HL-60 (cell line): ENCODE results near the gene ZACN.
A peak's percentile ranks its signal among the peaks of the same experiment; 100 is the strongest.

Experiments used
- DNase-seq, 2 experiments: peaks; one replicate each; pipeline ENCODE4 v3.0.0-alpha.2; 2010 to 2020; ENCODE audit warnings: low read depth in 1 of 2, low spot score in 1 of 2
- H3K27ac ChIP-seq: fragments of 250-450 bp; sonication (Bioruptor Pico); replicated peaks from 2 replicates; pipeline ENCODE4 v1.5.1; 2020; ENCODE audit warnings: mild to moderate bottlenecking, moderate library complexity
- H3K27me3 ChIP-seq: fragments of 250-450 bp; sonication (Bioruptor Pico); 2 replicates; pipeline ENCODE4 v1.5.1; 2021; ENCODE audit warnings: mild to moderate bottlenecking, moderate library complexity; ENCODE audit not compliant: insufficient read depth, poor library complexity, severe bottlenecking
- H3K4me3 ChIP-seq: replicated peaks from 2 replicates; pipeline ENCODE4 v1.5.1; 2011; ENCODE audit warnings: mild to moderate bottlenecking, control low read depth, low read length; ENCODE audit not compliant: insufficient read depth
- GABPA ChIP-seq: IDR thresholded peaks from 2 replicates; pipeline ENCODE4 v1.6.1; 2012; ENCODE audit warnings: low read depth
- POLR2AphosphoS5 ChIP-seq: IDR thresholded peaks from 2 replicates; pipeline ENCODE4 v1.6.1; 2012; ENCODE audit warnings: low read depth
- REST ChIP-seq: IDR thresholded peaks from 2 replicates; pipeline ENCODE4 v1.6.1; 2012; ENCODE audit warnings: low read depth; ENCODE audit not compliant: insufficient replicate concordance
- SPI1 ChIP-seq: IDR thresholded peaks from 2 replicates; pipeline ENCODE4 v1.6.1; 2012; ENCODE audit warnings: low read depth, mild to moderate bottlenecking, borderline replicate concordance
- TF ChIP-seq, protein P1 (sequence below): IDR thresholded peaks from one replicate; pipeline ENCODE4 v1.5.1; 2011; ENCODE audit warnings: low read length, control low read depth, inconsistent platforms; ENCODE audit not compliant: insufficient read depth

Gene ZACN

DNA sequence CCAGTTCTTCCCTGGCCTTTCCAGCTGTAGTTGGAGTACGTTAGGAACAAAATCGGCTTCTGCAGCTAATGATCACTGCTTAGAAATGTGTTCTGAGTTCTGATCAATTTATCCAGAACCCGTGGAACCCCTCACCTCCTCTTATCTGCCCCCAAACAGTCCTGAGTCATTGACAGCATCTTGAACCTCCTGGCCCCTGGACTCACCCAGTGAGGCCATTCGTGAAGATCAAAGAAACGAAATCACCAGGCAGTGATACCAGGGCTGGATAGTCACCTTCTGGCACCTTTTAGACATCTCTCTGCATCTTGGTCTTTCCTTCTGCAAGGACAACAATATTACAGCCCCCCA lies 41.7 kb downstream of the ZACN start:
- Histone ChIP-seq H3K4me3 (no peak overlapping the region), H3K27ac (no peak overlapping the region), H3K27me3 (no peaks in the 10 kb centered on the region)
- DNase-seq, result no peak
- TF ChIP-seq, protein P1, sequence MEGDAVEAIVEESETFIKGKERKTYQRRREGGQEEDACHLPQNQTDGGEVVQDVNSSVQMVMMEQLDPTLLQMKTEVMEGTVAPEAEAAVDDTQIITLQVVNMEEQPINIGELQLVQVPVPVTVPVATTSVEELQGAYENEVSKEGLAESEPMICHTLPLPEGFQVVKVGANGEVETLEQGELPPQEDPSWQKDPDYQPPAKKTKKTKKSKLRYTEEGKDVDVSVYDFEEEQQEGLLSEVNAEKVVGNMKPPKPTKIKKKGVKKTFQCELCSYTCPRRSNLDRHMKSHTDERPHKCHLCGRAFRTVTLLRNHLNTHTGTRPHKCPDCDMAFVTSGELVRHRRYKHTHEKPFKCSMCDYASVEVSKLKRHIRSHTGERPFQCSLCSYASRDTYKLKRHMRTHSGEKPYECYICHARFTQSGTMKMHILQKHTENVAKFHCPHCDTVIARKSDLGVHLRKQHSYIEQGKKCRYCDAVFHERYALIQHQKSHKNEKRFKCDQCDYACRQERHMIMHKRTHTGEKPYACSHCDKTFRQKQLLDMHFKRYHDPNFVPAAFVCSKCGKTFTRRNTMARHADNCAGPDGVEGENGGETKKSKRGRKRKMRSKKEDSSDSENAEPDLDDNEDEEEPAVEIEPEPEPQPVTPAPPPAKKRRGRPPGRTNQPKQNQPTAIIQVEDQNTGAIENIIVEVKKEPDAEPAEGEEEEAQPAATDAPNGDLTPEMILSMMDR, result no peak
- TF ChIP-seq GABPA (no peak), POLR2AphosphoS5 (no peak), SPI1 (no peak), REST (no peak)

- no peak for DNase-seq
- Histone ChIP-seq H3K27ac (no peak overlapping the region), H3K4me3 (peak overlapping the region; percentile 21; the same call in 1 of the 2 replicates), H3K27me3 (no peaks in the 10 kb centered on the region)
- TF ChIP-seq, protein P1, result no peak
- TF ChIP-seq REST (no peak), POLR2AphosphoS5 (no peak), GABPA (no peak), SPI1 (no peak)
Observed at GRCh38 chr17:76121932-76122430, 43.0 kb downstream of the ZACN start.

- TF ChIP-seq GABPA (no peak), SPI1 (no peak), REST (no peak), POLR2AphosphoS5 (no peak)
- TF ChIP-seq, protein P1, result no peak
- Histone ChIP-seq H3K27ac (no peak overlapping the region), H3K4me3 (no peak overlapping the region), H3K27me3 (no peaks in the 10 kb centered on the region)
- DNase-seq, result no peak
Observed at GRCh38 chr17:76122431-76123190, 43.6 kb downstream of the ZACN start.
